Fibroblast of lung (primary cell): ENCODE data around the gene TM7SF2.

Experiments
- EZH2 ChIP-seq: IDR thresholded peaks from 2 replicates; pipeline ENCODE4 v1.5.1; 2012; ENCODE audit warnings: low read length, control low read depth, mild to moderate bottlenecking; ENCODE audit errors: missing control alignments
- TF ChIP-seq, protein P1 (sequence below), 2 donors: IDR thresholded peaks in 1 of 2; conservative IDR thresholded peaks in 1 of 2; 1 replicate in 1 of 2; 2 replicates in 1 of 2; pipeline ENCODE4 v1.5.1; 2011 to 2012; ENCODE audit warnings: low read length in 2 of 2, control low read depth in 1 of 2, inconsistent platforms in 1 of 2, low read depth in 1 of 2, mild to moderate bottlenecking in 1 of 2

DNA sequence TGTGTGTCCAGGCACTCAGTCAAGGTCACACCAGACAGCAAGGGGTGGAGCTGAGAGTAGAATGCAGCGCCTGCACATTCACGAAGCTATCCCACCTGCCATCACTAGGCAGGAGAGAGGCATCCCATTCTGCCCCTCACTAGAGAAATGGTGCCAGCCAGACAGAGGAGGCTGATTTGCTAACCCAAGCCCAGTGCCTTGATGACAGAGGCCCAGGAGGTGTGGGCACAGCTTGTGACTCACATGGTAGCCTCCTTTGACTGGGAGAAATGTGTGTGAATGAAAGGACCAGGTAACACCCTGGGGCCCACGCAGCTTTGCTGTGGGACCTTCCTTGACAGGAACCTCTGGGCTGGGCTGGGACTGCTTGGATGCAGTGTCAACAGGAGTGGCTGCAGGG, 48.1 kb upstream of the TM7SF2 start:
- TF ChIP-seq, protein P1, sequence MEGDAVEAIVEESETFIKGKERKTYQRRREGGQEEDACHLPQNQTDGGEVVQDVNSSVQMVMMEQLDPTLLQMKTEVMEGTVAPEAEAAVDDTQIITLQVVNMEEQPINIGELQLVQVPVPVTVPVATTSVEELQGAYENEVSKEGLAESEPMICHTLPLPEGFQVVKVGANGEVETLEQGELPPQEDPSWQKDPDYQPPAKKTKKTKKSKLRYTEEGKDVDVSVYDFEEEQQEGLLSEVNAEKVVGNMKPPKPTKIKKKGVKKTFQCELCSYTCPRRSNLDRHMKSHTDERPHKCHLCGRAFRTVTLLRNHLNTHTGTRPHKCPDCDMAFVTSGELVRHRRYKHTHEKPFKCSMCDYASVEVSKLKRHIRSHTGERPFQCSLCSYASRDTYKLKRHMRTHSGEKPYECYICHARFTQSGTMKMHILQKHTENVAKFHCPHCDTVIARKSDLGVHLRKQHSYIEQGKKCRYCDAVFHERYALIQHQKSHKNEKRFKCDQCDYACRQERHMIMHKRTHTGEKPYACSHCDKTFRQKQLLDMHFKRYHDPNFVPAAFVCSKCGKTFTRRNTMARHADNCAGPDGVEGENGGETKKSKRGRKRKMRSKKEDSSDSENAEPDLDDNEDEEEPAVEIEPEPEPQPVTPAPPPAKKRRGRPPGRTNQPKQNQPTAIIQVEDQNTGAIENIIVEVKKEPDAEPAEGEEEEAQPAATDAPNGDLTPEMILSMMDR (conservative IDR thresholded peaks at IDR 0.05 in 1 of 2, IDR thresholded peaks at IDR 0.05 in 1 of 2; ENCODE audit: low read depth in 1 of 2, low read length in 2 of 2) = no peak
- TF ChIP-seq EZH2 = no peak
